ENCODE measurements around the gene PBX3.

GRCh38 chr9:125754096-125754495 lies 6.9 kb downstream of the PBX3 start:
- TF ChIP-seq EZH2phosphoT487 (IDR thresholded peaks at IDR 0.05; ENCODE audit: borderline replicate concordance) (no peak), CTCF (conservative IDR thresholded peaks at IDR 0.05; ENCODE audit: low read length) (no peak)
